ENCODE results near the gene ATP8B1.

GRCh38 chr18:57644540-57644939 is 158.6 kb downstream of the ATP8B1 start:
- TF ChIP-seq CTCF (IDR thresholded peaks at IDR 0.05) = peak in 2 of 4 experiments; percentile 7 to 36
- TF ChIP-seq POLR2A (IDR thresholded peaks at IDR 0.05) = no peak

Measured in prostate gland (tissue), 2 donors.